Activated T-helper 9 cell treated with anti-CD3 and anti-CD28 coated beads, Interleukin-2, amount 50 U/mL, for 16 hours (primary cell): Measurements from ENCODE around the gene CIAO3.
"Not testable (repeated sequence)": the region's sequence is repeated elsewhere in the genome, so short reads cannot be mapped to it uniquely, and the experiment has no call there.

Experiments used
- DNase-seq: peaks from one replicate; pipeline ENCODE4 v3.0.0-alpha.2; 2020; ENCODE audit warnings: low read depth

CIAO3 gene

GRCh38 chr16:740764-741505 is at the start of gene CIAO3:
Gene CIAO3, minus strand, starts transcription at chr16:740997. Its CDS starts 12 bp downstream, at chr16:740985.
- peak; percentile 87 for DNase-seq

GRCh38 chr16:790086-790485 is 49.3 kb upstream of the CIAO3 start:
- DNase-seq: no peak

GRCh38 chr16:789191-789850 is 48.5 kb upstream of the CIAO3 start:
- DNase-seq: no peak

GRCh38 chr16:788399-789126 is 47.8 kb upstream of the CIAO3 start, which contains the start of gene CHTF18:
Gene CHTF18, plus strand, starts transcription at chr16:788620. Its CDS starts 65 bp downstream, at chr16:788685.
- DNase-seq: peak; percentile 92

- DNase-seq: no peak
Measured at GRCh38 chr16:787978-788398, 47.2 kb upstream of the CIAO3 start, which contains the start of gene RPUSD1. Gene RPUSD1, minus strand, starts transcription at chr16:788381. Its CDS starts 644 bp downstream, at chr16:787737.

- no peak for DNase-seq
Measured at GRCh38 chr16:787321-787966, 46.6 kb upstream of the CIAO3 start.

GRCh38 chr16:785563-786535 is 45.1 kb upstream of the CIAO3 start:
- DNase-seq: peak; percentile 68

GRCh38 chr16:784431-784830 is 43.6 kb upstream of the CIAO3 start:
- no peak for DNase-seq

GRCh38 chr16:783404-784161 is 42.8 kb upstream of the CIAO3 start:
- no peak for DNase-seq

GRCh38 chr16:782766-783403 is 42.1 kb upstream of the CIAO3 start:
- DNase-seq: no peak

GRCh38 chr16:782258-782657 is 41.5 kb upstream of the CIAO3 start:
- no peak for DNase-seq

- no peak for DNase-seq
Measured at GRCh38 chr16:781346-782010, 40.7 kb upstream of the CIAO3 start.

GRCh38 chr16:780296-780695 is 39.5 kb upstream of the CIAO3 start:
- no peak for DNase-seq

- no peak for DNase-seq
Measured at GRCh38 chr16:779561-779960, 38.8 kb upstream of the CIAO3 start.

- no peak for DNase-seq
Measured at GRCh38 chr16:778909-779527, 38.2 kb upstream of the CIAO3 start.

GRCh38 chr16:778447-778846 is 37.6 kb upstream of the CIAO3 start:
- no peak for DNase-seq

GRCh38 chr16:777826-778225 is 37.0 kb upstream of the CIAO3 start:
- no peak for DNase-seq

GRCh38 chr16:776824-777223 is 36.0 kb upstream of the CIAO3 start:
- DNase-seq: no peak

GRCh38 chr16:776298-776697 is 35.5 kb upstream of the CIAO3 start:
- DNase-seq: not testable (repeated sequence)
